Ishikawa (cell line): Measurements from ENCODE around the gene ORMDL3.

Experiments
- EP300 ChIP-seq: IDR thresholded peaks from 2 replicates; pipeline ENCODE4 v1.6.1; 2012; ENCODE audit warnings: borderline replicate concordance
- FOXM1 ChIP-seq: IDR thresholded peaks from 2 replicates; pipeline ENCODE4 v1.6.1; 2012; ENCODE audit warnings: low read depth, borderline replicate concordance
- MAX ChIP-seq: IDR thresholded peaks from 2 replicates; pipeline ENCODE4 v1.6.1; 2012
- RAD21 ChIP-seq: IDR thresholded peaks from 2 replicates; pipeline ENCODE4 v1.6.1; 2012; ENCODE audit warnings: low read depth
- USF1 ChIP-seq: IDR thresholded peaks from 2 replicates; pipeline ENCODE4 v1.6.1; 2012
- ZBTB7A ChIP-seq: IDR thresholded peaks from 2 replicates; pipeline ENCODE4 v1.6.1; 2012; ENCODE audit warnings: low read depth

GRCh38 chr17:39955726-39956225 is 28.4 kb upstream of the ORMDL3 start:
- no peak for TF ChIP-seq EP300
- no peak for TF ChIP-seq FOXM1
- no peak for TF ChIP-seq MAX
- TF ChIP-seq ZBTB7A = no peak
- no peak for TF ChIP-seq USF1
- no peak for TF ChIP-seq RAD21
